PFSK-1 (cell line): ENCODE data around the gene GAP43.

Source experiments
- FOXP2 ChIP-seq: optimal IDR thresholded peaks from 2 replicates; pipeline ENCODE3; 2011; ENCODE audit warnings: borderline replicate concordance, control low read depth, inconsistent platforms; ENCODE audit not compliant: insufficient read depth; ENCODE audit errors: extremely low read length, extremely low read depth
- POLR2AphosphoS5 ChIP-seq: IDR thresholded peaks from 2 replicates; pipeline ENCODE4 v1.6.1; 2012; ENCODE audit warnings: low read depth, mild to moderate bottlenecking, control low read depth, low read length, moderate library complexity
- REST ChIP-seq, 2 experiments: IDR thresholded peaks; 2 replicates each; pipeline versions ENCODE4 v1.6.1 to v1.8.0; 2011 to 2012; ENCODE audit warnings: low read depth in 2 of 2, low read length in 2 of 2, control low read depth in 1 of 2, inconsistent platforms in 1 of 2, mild to moderate bottlenecking in 1 of 2, moderate library complexity in 1 of 2; ENCODE audit not compliant: insufficient read depth in 1 of 2
- SIN3A ChIP-seq: IDR thresholded peaks from 2 replicates; pipeline ENCODE4 v1.6.1; 2012; ENCODE audit warnings: mild to moderate bottlenecking, low read length, moderate library complexity, borderline replicate concordance; ENCODE audit not compliant: insufficient read depth
- TAF1 ChIP-seq: IDR thresholded peaks from 2 replicates; pipeline ENCODE4 v1.6.1; 2012; ENCODE audit warnings: low read length, control low read depth, borderline replicate concordance; ENCODE audit not compliant: insufficient read depth

GAP43 gene

DNA sequence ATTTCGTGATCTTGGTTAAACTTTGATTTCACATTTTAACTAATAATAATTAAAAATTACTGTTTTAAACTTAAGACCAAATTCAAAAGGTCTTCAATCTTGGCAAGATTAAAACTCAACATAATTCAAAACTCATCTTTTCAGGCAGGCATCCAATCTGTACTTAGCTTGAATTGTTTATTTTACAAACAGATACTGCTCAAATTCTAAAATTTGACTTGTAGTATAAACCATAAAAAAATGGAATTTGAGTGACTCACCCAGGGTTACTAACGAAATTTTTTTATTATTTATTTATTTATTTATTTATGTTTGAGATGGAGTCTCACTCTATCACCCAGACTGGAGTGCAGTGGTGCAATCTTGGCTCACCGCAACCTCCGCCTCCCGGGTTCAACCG, 64.4 kb downstream of the GAP43 start:
- no peak for TF ChIP-seq TAF1
- TF ChIP-seq SIN3A, result no peak
- no peak for TF ChIP-seq FOXP2
- TF ChIP-seq POLR2AphosphoS5, result no peak
- no peak for TF ChIP-seq REST (IDR thresholded peaks at IDR 0.05; ENCODE audit: insufficient read depth in 1 of 2, low read depth in 2 of 2, low read length in 2 of 2)

- TF ChIP-seq SIN3A, result no peak
- no peak for TF ChIP-seq REST (IDR thresholded peaks at IDR 0.05; ENCODE audit: insufficient read depth in 1 of 2, low read depth in 2 of 2, low read length in 2 of 2)
- TF ChIP-seq POLR2AphosphoS5, result no peak
- no peak for TF ChIP-seq FOXP2
- no peak for TF ChIP-seq TAF1
Observed at GRCh38 chr3:115688418-115688817, 65.1 kb downstream of the GAP43 start.

DNA sequence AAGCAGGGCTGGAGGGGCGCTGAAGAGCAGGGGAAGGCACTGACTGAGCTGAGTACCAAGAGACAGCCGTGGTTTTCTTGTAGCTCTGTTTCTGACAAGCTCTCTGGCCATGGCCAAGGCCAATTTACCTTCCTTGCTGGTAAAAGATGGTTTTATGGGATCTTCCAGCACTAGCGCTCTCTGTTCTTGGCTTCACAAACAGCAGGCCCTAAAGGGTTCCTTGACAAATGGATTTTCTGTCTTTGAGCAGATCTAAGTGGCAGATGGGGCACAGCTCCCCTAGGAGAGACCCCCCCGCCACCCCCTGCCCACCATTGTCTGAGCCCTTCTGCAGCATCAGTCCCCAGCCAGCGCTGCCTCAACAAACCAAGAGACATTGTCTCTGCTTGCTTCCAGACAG, 66.6 kb downstream of the GAP43 start:
- TF ChIP-seq TAF1, result no peak
- no peak for TF ChIP-seq REST (IDR thresholded peaks at IDR 0.05; ENCODE audit: insufficient read depth in 1 of 2, low read depth in 2 of 2, low read length in 2 of 2)
- no peak for TF ChIP-seq SIN3A
- no peak for TF ChIP-seq POLR2AphosphoS5
- TF ChIP-seq FOXP2, result no peak

DNA sequence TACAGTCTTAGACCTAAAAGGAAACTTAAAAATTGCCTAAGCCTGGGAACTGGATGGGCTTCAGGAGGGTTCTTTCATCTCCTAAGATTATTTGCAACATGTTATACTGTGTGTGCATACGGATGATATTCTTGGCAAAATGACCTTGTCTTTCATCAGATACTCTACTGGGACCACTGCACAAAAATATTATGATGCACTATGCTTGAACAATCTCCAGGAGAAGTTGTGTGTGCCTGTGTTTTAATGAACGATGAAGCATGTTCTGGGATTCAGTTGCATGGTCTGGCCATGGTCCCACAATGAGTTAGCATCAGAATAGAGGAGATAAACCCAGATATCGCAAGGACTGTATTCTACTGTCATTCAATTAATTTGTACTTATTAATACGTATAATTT, 68.7 kb downstream of the GAP43 start:
- TF ChIP-seq REST (IDR thresholded peaks at IDR 0.05; ENCODE audit: insufficient read depth in 1 of 2, low read depth in 2 of 2, low read length in 2 of 2) (no peak), SIN3A (no peak), TAF1 (no peak), POLR2AphosphoS5 (no peak), FOXP2 (no peak)

- TF ChIP-seq TAF1, result no peak
- no peak for TF ChIP-seq FOXP2
- no peak for TF ChIP-seq REST (IDR thresholded peaks at IDR 0.05; ENCODE audit: insufficient read depth in 1 of 2, low read depth in 2 of 2, low read length in 2 of 2)
- no peak for TF ChIP-seq SIN3A
- TF ChIP-seq POLR2AphosphoS5, result no peak
Observed at GRCh38 chr3:115692887-115693524, 69.7 kb downstream of the GAP43 start.
